Spleen (tissue), 11 donors: ENCODE data around the gene RRBP1. TPM values are rescaled to one million over a fixed set of nuclear protein-coding genes. Genes with fewer than 3 reads are reported as not detected.

Experiments
- DNase-seq: peaks from one replicate; pipeline ENCODE4 v3.0.0-alpha.2; 2020
- H3K27ac ChIP-seq, 8 donors: fragments of 200-600 bp; sonication (generic) in 7 of 8; 1 replicate in 4 of 8; 2 replicates in 4 of 8; pipeline versions ENCODE4 v1.5.0 to v1.8.0; 2016 to 2021; ENCODE audit warnings: inconsistent platforms in 4 of 8, mild to moderate bottlenecking in 4 of 8, moderate library complexity in 1 of 8
- H3K27me3 ChIP-seq, 7 donors: fragments of 200-600 bp; sonication (generic) in 6 of 7; replicated peaks in 1 of 7; 1 replicate in 4 of 7; 2 replicates in 3 of 7; pipeline versions ENCODE4 v1.5.0 to v1.8.0; 2016 to 2021; ENCODE audit warnings: inconsistent platforms in 3 of 7, mild to moderate bottlenecking in 1 of 7
- H3K36me3 ChIP-seq, 6 donors: fragments of 200-600 bp; sonication (generic) in 5 of 6; 1 replicate in 4 of 6; 2 replicates in 2 of 6; pipeline versions ENCODE4 v1.5.0 to v1.8.0; 2016 to 2021; ENCODE audit warnings: inconsistent platforms in 2 of 6
- H3K4me1 ChIP-seq, 6 donors: fragments of 200-600 bp; sonication (generic) in 5 of 6; 1 replicate in 3 of 6; 2 replicates in 3 of 6; pipeline versions ENCODE4 v1.5.0 to v1.8.0; 2016 to 2021; ENCODE audit warnings: inconsistent platforms in 3 of 6
- H3K4me3 ChIP-seq, 8 donors: fragments of 200-600 bp; sonication (generic) in 7 of 8; 1 replicate in 4 of 8; 2 replicates in 4 of 8; pipeline versions ENCODE4 v1.5.0 to v1.8.0; 2016 to 2021; ENCODE audit warnings: inconsistent platforms in 4 of 8, mild to moderate bottlenecking in 4 of 8, moderate library complexity in 2 of 8
- H3K9me3 ChIP-seq, 8 donors: fragments of 200-600 bp; sonication (generic) in 7 of 8; 1 replicate in 4 of 8; 2 replicates in 4 of 8; pipeline versions ENCODE4 v1.5.0 to v1.8.0; 2016 to 2021; ENCODE audit warnings: inconsistent platforms in 4 of 8
- POLR2A ChIP-seq, 3 donors: fragments of 450-650 bp; IDR thresholded peaks; one replicate each; pipeline ENCODE4 v1.5.1; 2017; ENCODE audit warnings: antibody characterized with exemption in 3 of 3, mild to moderate bottlenecking in 1 of 3
- POLR2AphosphoS5 ChIP-seq, 3 donors: sonication (generic); formaldehyde crosslinking; IDR thresholded peaks; one replicate each; pipeline ENCODE4 v1.5.1; 2017; ENCODE audit warnings: antibody characterized with exemption in 3 of 3
- WGBS, 5 donors: extraction: QIAGEN DNeasy Blood & Tissue Kit in 3 of 5; methylation state at CpG; one replicate each; pipeline versions ENCODE4 v1.1.5 to v1.1.7; 2013 to 2018; 5-methylcytosine and 5-hydroxymethylcytosine counted together
- intact Hi-C: fragments of 100-400 bp; cut with DNase I; formaldehyde crosslinking; loops from one replicate; pipeline ENCODE4 v1.15.0; 2023; ENCODE audit warnings: low total_unique reads
- polyA plus RNA-seq, 3 donors: library from polyadenylated mRNA; stranded (reverse); fragments of 200-250 nt; gene quantifications; one replicate each; pipeline ENCODE4 v1.2.1, GENCODE V29; 2013
- total RNA-seq, 7 donors: library from RNA; depleted of rRNA in 3 of 7; stranded (reverse); fragments of >200 nt in 3 of 7; fragmentation: NEBNext Ultra II Directional in 4 of 7; extraction: Animal tissue kit (Norgen Biotek cat#: 25700) in 4 of 7; gene quantifications; one replicate each; pipeline versions ENCODE4 v1.1.0 to v1.2.1, GENCODE V29; 2016 to 2021
- TF ChIP-seq, protein P1 (sequence below), 11 experiments: fragments of 200-600 bp in 7 of 11; fragments of 450-650 bp in 4 of 11; sonication (generic) in 4 of 11; IDR thresholded peaks in 8 of 11; conservative IDR thresholded peaks in 3 of 11; 1 replicate in 7 of 11; 2 replicates in 4 of 11; pipeline versions ENCODE4 v1.4.0 to v1.8.0; 2016 to 2021; ENCODE audit warnings: antibody characterized with exemption in 11 of 11, inconsistent platforms in 4 of 11, mild to moderate bottlenecking in 1 of 11
- donor health status: healthy with polysubstance abuse.
- donor health status: DM: no; HTN: no; CAD: no; lungs with moderate emphysema.
- donor health status: DM: no; HTN: no; CAD: no.
- donor health status: Bipolar disorder and iron deficiency.
- donor health status: healthy.
- donor health status: DM: no; HTN: no; CAD: no.
- donor health status: DM: yes; HTN: yes; CAD: no.

RRBP1 gene
- total and polyA plus RNA-seq, 10 donors, result 17.0 to 164 (median 114) TPM

DNA sequence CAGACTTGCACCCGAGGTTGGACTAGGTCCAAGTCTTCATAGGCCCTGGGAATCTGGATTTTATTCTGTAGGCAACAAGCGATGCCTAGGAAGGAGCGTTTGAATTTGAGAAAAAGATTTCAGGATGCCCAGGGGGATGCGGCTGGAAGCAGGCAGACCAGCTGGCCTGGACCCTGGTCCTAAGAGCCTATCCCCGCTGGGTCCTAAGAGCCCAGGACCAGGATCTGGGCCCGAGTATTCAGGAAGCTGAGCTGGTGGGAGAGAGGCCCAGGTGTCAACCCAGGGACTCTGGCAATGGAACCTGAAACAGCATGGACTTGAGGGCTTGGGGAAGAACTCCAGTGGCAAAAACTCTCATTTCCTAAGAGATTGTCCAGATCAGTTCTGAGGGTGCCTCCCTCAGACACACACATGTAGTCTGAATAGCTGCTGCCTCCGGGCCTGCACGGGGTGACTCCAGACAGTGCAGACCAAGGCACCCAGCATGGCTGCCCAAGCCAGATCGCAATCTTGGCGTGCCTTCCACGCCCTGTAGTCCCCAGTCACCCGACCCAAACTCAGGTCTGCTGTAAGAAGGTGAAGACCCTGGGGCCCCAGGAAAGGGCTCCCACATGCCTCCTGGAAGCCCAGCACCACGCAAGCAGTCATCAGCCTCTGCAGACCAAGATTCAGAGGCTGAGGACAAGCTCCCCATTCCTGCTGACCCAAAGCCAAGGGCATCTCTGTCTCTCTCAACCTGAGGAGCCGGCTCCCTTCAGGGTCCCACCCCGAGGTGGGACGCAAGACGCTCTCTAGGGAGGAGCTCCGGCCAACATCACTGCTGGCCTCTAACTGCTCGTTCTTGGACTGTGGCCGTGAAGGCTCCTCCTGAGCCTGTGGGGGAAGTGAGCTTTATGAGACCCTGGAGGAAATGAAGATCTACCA, 34.4 kb downstream of the RRBP1 start:
- H3K4me3 ChIP-seq, result no peak overlapping the region
- TF ChIP-seq, protein P1, sequence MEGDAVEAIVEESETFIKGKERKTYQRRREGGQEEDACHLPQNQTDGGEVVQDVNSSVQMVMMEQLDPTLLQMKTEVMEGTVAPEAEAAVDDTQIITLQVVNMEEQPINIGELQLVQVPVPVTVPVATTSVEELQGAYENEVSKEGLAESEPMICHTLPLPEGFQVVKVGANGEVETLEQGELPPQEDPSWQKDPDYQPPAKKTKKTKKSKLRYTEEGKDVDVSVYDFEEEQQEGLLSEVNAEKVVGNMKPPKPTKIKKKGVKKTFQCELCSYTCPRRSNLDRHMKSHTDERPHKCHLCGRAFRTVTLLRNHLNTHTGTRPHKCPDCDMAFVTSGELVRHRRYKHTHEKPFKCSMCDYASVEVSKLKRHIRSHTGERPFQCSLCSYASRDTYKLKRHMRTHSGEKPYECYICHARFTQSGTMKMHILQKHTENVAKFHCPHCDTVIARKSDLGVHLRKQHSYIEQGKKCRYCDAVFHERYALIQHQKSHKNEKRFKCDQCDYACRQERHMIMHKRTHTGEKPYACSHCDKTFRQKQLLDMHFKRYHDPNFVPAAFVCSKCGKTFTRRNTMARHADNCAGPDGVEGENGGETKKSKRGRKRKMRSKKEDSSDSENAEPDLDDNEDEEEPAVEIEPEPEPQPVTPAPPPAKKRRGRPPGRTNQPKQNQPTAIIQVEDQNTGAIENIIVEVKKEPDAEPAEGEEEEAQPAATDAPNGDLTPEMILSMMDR (IDR thresholded peaks at IDR 0.05 in 8 of 11, conservative IDR thresholded peaks at IDR 0.05 in 3 of 11), result no peak
- TF ChIP-seq POLR2A (IDR thresholded peaks at IDR 0.05) (no peak), POLR2AphosphoS5 (IDR thresholded peaks at IDR 0.05) (no peak)
- intact Hi-C loops, result no loop called here
- no peaks in the 10 kb centered on the region for H3K27me3 ChIP-seq
- 77 to 87% (median 84%) methylated on average over 13 to 20 of the region's 20 CpGs for WGBS, 5 donors
- peak overlapping the region in 5 of 8 donors; percentile 34 to 69 (median 63) for H3K27ac ChIP-seq
- H3K4me1 ChIP-seq, result peaks cover 36 to 87% (median 63%) of the 10 kb centered on the region in 6 donors
- H3K9me3 ChIP-seq, result no peaks in the 10 kb centered on the region
- H3K36me3 ChIP-seq, result peaks cover 0 to 24% (median 4%) of the 10 kb centered on the region in 6 donors
- peak; percentile 67 for DNase-seq

DNA sequence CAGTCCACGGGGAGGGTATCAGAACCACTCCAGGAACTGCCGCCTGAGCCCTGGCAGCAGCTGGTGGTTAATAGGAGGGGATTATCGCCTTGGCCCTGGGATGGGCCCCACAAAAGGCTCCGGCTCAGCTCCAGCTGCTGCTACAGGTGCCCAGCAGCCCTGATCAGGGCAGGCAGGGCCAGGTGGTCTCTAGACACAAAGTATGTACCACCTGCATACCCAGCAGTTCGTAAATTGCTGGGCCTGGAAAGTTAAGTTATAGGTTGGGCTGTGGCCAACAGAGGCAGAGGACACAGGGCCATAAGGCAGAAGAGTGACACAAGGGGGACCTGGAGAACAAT, 35.1 kb downstream of the RRBP1 start:
- peaks cover 33 to 81% (median 60%) of the 10 kb centered on the region in 6 donors for H3K4me1 ChIP-seq

DNA sequence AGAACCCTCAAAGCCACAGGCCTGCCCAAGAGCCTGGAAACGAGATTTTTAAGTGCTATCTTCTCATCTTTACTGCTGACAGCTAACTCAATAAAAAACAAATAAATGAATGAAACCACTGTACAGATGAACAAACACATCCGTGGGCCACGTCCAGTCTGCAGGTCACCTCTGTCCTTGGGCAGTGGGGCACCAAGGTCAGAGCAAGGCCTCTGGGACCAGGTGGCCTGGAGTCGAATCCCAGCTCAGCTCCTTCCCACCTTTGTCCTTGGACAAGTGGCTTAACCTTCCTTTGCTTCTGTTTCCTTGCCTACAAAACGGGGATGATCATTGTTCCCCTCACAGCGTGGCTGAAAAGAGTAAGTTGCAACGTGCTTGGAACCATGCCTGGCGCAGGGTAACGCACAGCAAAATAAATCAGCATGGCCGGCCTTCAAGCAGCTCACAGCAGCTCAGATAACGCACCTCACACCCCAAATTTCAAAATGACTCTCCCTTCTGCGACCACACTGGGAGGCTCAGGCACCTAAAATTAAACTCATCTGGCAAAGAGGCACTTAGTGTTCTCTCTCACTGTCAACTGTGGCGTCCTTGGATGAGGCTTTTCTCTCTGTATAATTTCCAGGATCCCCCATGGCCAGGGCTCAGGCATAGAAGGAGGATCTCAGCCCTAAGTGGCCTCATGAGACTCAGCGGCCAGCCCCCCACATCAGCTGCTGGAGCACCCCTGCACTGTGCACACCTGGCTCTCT, 35.7 kb downstream of the RRBP1 start:
- H3K4me1 ChIP-seq, result peaks cover 31 to 81% (median 57%) of the 10 kb centered on the region in 6 donors
- intact Hi-C loops, result no loop called here
- WGBS, 5 donors, result 65 to 83% (median 72%) methylated on average over 14 of the region's 14 CpGs
- TF ChIP-seq POLR2A (IDR thresholded peaks at IDR 0.05) (no peak), POLR2AphosphoS5 (IDR thresholded peaks at IDR 0.05) (no peak)
- TF ChIP-seq, protein P1 (IDR thresholded peaks at IDR 0.05 in 8 of 11, conservative IDR thresholded peaks at IDR 0.05 in 3 of 11), result no peak
- peaks cover 0 to 28% (median 16%) of the 10 kb centered on the region in 6 donors for H3K36me3 ChIP-seq
- no peak overlapping the region for H3K4me3 ChIP-seq
- H3K9me3 ChIP-seq, result no peaks in the 10 kb centered on the region
- H3K27me3 ChIP-seq, result no peaks in the 10 kb centered on the region
- DNase-seq, result peak; percentile 38
- peak overlapping the region in 1 of 8 donors; percentile 13 for H3K27ac ChIP-seq

More for the DNA sequence above, 35.1 kb downstream of the RRBP1 start:
- H3K27me3 ChIP-seq, result no peaks in the 10 kb centered on the region
- H3K9me3 ChIP-seq, result no peaks in the 10 kb centered on the region
- 62 to 70% (median 66%) methylated on average over 5 of the region's 5 CpGs for WGBS, 5 donors
- H3K4me3 ChIP-seq, result no peak overlapping the region
- TF ChIP-seq POLR2A (IDR thresholded peaks at IDR 0.05) (no peak), POLR2AphosphoS5 (IDR thresholded peaks at IDR 0.05) (no peak)
- TF ChIP-seq, protein P1 (IDR thresholded peaks at IDR 0.05 in 8 of 11, conservative IDR thresholded peaks at IDR 0.05 in 3 of 11), result no peak
- intact Hi-C loops, result no loop called here
- peak overlapping the region in 1 of 8 donors; percentile 13 for H3K27ac ChIP-seq
- DNase-seq, result peak; percentile 23
- H3K36me3 ChIP-seq, result peaks cover 0 to 26% (median 11%) of the 10 kb centered on the region in 6 donors
